C4-2B (cell line): Measurements from ENCODE around the gene IGFN1.

Experiments used
- H3K27ac ChIP-seq: fragments of 450-650 bp; 2 replicates; pipeline ENCODE4 v1.5.1; 2017
- CTCF ChIP-seq: fragments of 450-650 bp; conservative IDR thresholded peaks from 2 replicates; pipeline ENCODE4 v1.5.1; 2017; ENCODE audit warnings: mild to moderate bottlenecking
- ZFX ChIP-seq: fragments of 450-650 bp; IDR thresholded peaks from 2 replicates; pipeline ENCODE4 v1.6.1; 2017

Gene IGFN1

GRCh38 chr1:201144701-201145100, 45.9 kb upstream of the IGFN1 start:
- no peak overlapping the region for H3K27ac ChIP-seq
- TF ChIP-seq ZFX (no peak), CTCF (no peak)

- TF ChIP-seq ZFX = no peak
- no peak for TF ChIP-seq CTCF
- no peak overlapping the region for H3K27ac ChIP-seq
These were observed 45.5 kb upstream of the IGFN1 start for GRCh38 chr1:201145132-201145531.

GRCh38 chr1:201145816-201146215, 44.8 kb upstream of the IGFN1 start:
- no peak for TF ChIP-seq ZFX
- TF ChIP-seq CTCF = no peak
- H3K27ac ChIP-seq = no peak overlapping the region

- TF ChIP-seq CTCF (no peak), ZFX (no peak)
- no peak overlapping the region for H3K27ac ChIP-seq
These were observed 43.8 kb upstream of the IGFN1 start for GRCh38 chr1:201146626-201147390.

- TF ChIP-seq CTCF = no peak
- no peak for TF ChIP-seq ZFX
- no peak overlapping the region for H3K27ac ChIP-seq
These were observed 43.1 kb upstream of the IGFN1 start for GRCh38 chr1:201147396-201148015.

- H3K27ac ChIP-seq = no peak overlapping the region
- TF ChIP-seq CTCF = peak; percentile 74
- no peak for TF ChIP-seq ZFX
These were observed 41.2 kb upstream of the IGFN1 start for GRCh38 chr1:201149400-201149799.
